OCI-LY3 (cell line): ENCODE results near the gene LYPD1.

ENCODE experiments used
- CTCF ChIP-seq: fragments of 200-600, 300-600 bp; sonication (generic); IDR thresholded peaks from 2 replicates; pipeline ENCODE4 v1.5.1; 2014; ENCODE audit warnings: antibody characterized with exemption, low read length, low read depth
- EZH2phosphoT487 ChIP-seq: fragments of 200-600 bp; shearing (Covaris generic); IDR thresholded peaks from 2 replicates; pipeline ENCODE4 v1.6.1; 2018; ENCODE audit warnings: antibody characterized with exemption, mixed run types, low read depth

GRCh38 chr2:132680544-132680943 lies 10.5 kb upstream of the LYPD1 start:
- TF ChIP-seq EZH2phosphoT487: no peak
- TF ChIP-seq CTCF: no peak
